DOHH2 (cell line): Measurements from ENCODE around the gene PEDS1.
"Not testable (repeated sequence)": the region's sequence is repeated elsewhere in the genome, so short reads cannot be mapped to it uniquely, and the experiment has no call there.

ENCODE experiments used
- H3F3A ChIP-seq: fragments of 200-600 bp; sonication (generic), shearing (Covaris generic); 2 replicates; pipeline ENCODE4 v1.6.0; 2016; ENCODE audit warnings: antibody characterized with exemption, mild to moderate bottlenecking; ENCODE audit not compliant: control insufficient read depth, insufficient read depth
- H3K27ac ChIP-seq: fragments of 200-600 bp; sonication (generic); 2 replicates; pipeline ENCODE4 v1.5.1; 2014; ENCODE audit warnings: low read depth, mild to moderate bottlenecking, low read length, moderate library complexity
- H3K27me3 ChIP-seq: fragments of 200-600 bp; sonication (generic); 2 replicates; pipeline ENCODE4 v1.6.1; 2014; ENCODE audit warnings: mild to moderate bottlenecking, low read length, mixed read lengths; ENCODE audit not compliant: control insufficient read depth
- H3K36me3 ChIP-seq: fragments of 200-600 bp; sonication (generic); 2 replicates; pipeline ENCODE4 v1.6.1; 2014; ENCODE audit warnings: mild to moderate bottlenecking, low read length, moderate library complexity, mixed read lengths; ENCODE audit not compliant: control insufficient read depth
- H3K4me1 ChIP-seq: fragments of 200-600 bp; sonication (generic); 2 replicates; pipeline ENCODE4 v1.6.1; 2014; ENCODE audit warnings: mild to moderate bottlenecking, low read length, mixed read lengths; ENCODE audit not compliant: control insufficient read depth
- H3K4me2 ChIP-seq: fragments of 200-600 bp; sonication (generic); 2 replicates; pipeline ENCODE4 v1.6.0; 2014; ENCODE audit warnings: mild to moderate bottlenecking, low read length, moderate library complexity
- H3K4me3 ChIP-seq: fragments of 200-600 bp; sonication (generic); 2 replicates; pipeline ENCODE4 v1.5.1; 2014; ENCODE audit warnings: mild to moderate bottlenecking, low read length, mixed read lengths
- H3K79me2 ChIP-seq: fragments of 200-600 bp; sonication (generic); 2 replicates; pipeline ENCODE4 v1.6.1; 2014; ENCODE audit warnings: mild to moderate bottlenecking, low read length, mixed read lengths; ENCODE audit not compliant: control insufficient read depth
- H3K9me2 ChIP-seq: fragments of 200-600 bp; sonication (generic); replicated peaks from 2 replicates; pipeline ENCODE4 v1.6.1; 2014; ENCODE audit warnings: mild to moderate bottlenecking, low read length, mixed read lengths; ENCODE audit not compliant: control insufficient read depth
- H3K9me3 ChIP-seq: fragments of 200-600 bp; sonication (generic); 2 replicates; pipeline ENCODE4 v1.6.1; 2014; ENCODE audit warnings: antibody characterized with exemption, low read length, mixed read lengths; ENCODE audit not compliant: control insufficient read depth, insufficient read depth
- H4K20me1 ChIP-seq: fragments of 200-600 bp; sonication (generic); 2 replicates; pipeline ENCODE4 v1.6.0; 2014; ENCODE audit warnings: low read depth, mild to moderate bottlenecking, antibody characterized with exemption, low read length, moderate library complexity; ENCODE audit not compliant: control insufficient read depth, insufficient read depth
- CTCF ChIP-seq: fragments of 200-600 bp; sonication (generic); IDR thresholded peaks from one replicate; pipeline ENCODE4 v1.5.1; 2014; ENCODE audit warnings: antibody characterized with exemption, mild to moderate bottlenecking, low read depth, low read length; ENCODE audit not compliant: poor library complexity, severe bottlenecking
- EZH2phosphoT487 ChIP-seq: fragments of 200-600 bp; sonication (generic); IDR thresholded peaks from 2 replicates; pipeline ENCODE4 v1.6.1; 2017; ENCODE audit warnings: borderline replicate concordance, mild to moderate bottlenecking, antibody characterized with exemption, low read length, moderate library complexity, mixed read lengths

Gene PEDS1

GRCh38 chr20:50185426-50185825 lies 31.9 kb upstream of the PEDS1 start:
- Histone ChIP-seq H3K27ac (no peak overlapping the region), H4K20me1 (no peaks in the 10 kb centered on the region), H3F3A (no peaks in the 10 kb centered on the region), H3K4me2 (no peak overlapping the region), H3K4me3 (no peak overlapping the region), H3K9me2 (no peaks in the 10 kb centered on the region), H3K79me2 (no peaks in the 10 kb centered on the region), H3K27me3 (peaks cover 6% of the 10 kb centered on the region), H3K4me1 (peaks cover 10% of the 10 kb centered on the region), H3K9me3 (no peaks in the 10 kb centered on the region), H3K36me3 (no peaks in the 10 kb centered on the region)
- TF ChIP-seq EZH2phosphoT487 (no peak), CTCF (no peak)

DNA sequence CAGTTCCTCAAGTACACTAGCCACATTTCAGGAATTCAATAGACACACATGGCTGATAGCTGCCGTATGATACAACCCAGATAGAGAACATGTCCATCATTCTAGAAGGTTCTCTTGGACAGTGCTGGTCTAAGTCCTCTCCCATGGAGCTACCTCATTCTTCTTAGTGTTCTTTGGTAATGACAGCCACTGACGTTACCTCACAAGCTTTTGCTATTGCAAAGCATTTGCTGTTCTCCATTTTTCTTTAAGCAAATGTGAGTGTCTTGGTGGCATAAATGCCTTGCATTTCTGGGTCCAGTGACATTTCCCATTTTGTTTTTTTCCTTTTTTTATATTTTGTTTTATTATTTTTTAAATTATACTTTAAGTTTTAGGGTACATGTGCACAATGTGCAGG lies 28.8 kb upstream of the PEDS1 start:
- peaks cover 4% of the 10 kb centered on the region for H3K4me1 ChIP-seq
- H3K36me3 ChIP-seq: no peaks in the 10 kb centered on the region
- H4K20me1 ChIP-seq: no peaks in the 10 kb centered on the region; the same call in 1 of the 2 replicates
- TF ChIP-seq CTCF (no peak), EZH2phosphoT487 (no peak)
- no peak overlapping the region for H3K4me2 ChIP-seq
- no peaks in the 10 kb centered on the region for H3K9me2 ChIP-seq
- H3F3A ChIP-seq: no peaks in the 10 kb centered on the region
- H3K27ac ChIP-seq: no peak overlapping the region
- H3K9me3 ChIP-seq: no peaks in the 10 kb centered on the region
- H3K4me3 ChIP-seq: no peak overlapping the region
- H3K27me3 ChIP-seq: peaks cover 9% of the 10 kb centered on the region
- no peaks in the 10 kb centered on the region for H3K79me2 ChIP-seq

- Histone ChIP-seq H3K4me3 (no peak overlapping the region), H3K27me3 (peaks cover 9% of the 10 kb centered on the region), H3F3A (no peaks in the 10 kb centered on the region), H3K4me1 (peaks cover 2% of the 10 kb centered on the region), H3K9me2 (no peaks in the 10 kb centered on the region), H3K4me2 (no peak overlapping the region), H3K79me2 (no peaks in the 10 kb centered on the region), H3K27ac (no peak overlapping the region), H4K20me1 (no peaks in the 10 kb centered on the region; the same call in 1 of the 2 replicates), H3K36me3 (no peaks in the 10 kb centered on the region), H3K9me3 (no peaks in the 10 kb centered on the region)
- TF ChIP-seq EZH2phosphoT487: no peak
- no peak for TF ChIP-seq CTCF
Measured at GRCh38 chr20:50181344-50181743, 27.8 kb upstream of the PEDS1 start.

- not testable (repeated sequence) for H3K27ac ChIP-seq, H3K79me2 ChIP-seq, H4K20me1 ChIP-seq, H3K4me1 ChIP-seq, H3K27me3 ChIP-seq, H3K4me3 ChIP-seq, H3F3A ChIP-seq, H3K4me2 ChIP-seq, H3K9me3 ChIP-seq, H3K36me3 ChIP-seq, H3K9me2 ChIP-seq
Measured at GRCh38 chr20:50178672-50179071, 25.1 kb upstream of the PEDS1 start.
